Neuronal stem cell (in vitro differentiated cells): ENCODE data around the gene SRSF8.

Experiments used
- DNase-seq: peaks from one replicate; pipeline ENCODE4 v3.0.0-alpha.2; 2013; ENCODE audit warnings: low spot score
- H2AFZ ChIP-seq: one replicate; pipeline ENCODE4 v1.6.1; 2013; ENCODE audit warnings: mild to moderate bottlenecking, low read length, inconsistent platforms
- H2AK5ac ChIP-seq: 2 replicates; pipeline ENCODE4 v1.6.1; 2013; ENCODE audit warnings: low read depth, mild to moderate bottlenecking, inconsistent platforms, low read length, moderate library complexity, mixed read lengths
- H2BK120ac ChIP-seq: 2 replicates; pipeline ENCODE4 v1.6.1; 2013; ENCODE audit warnings: low read depth, mild to moderate bottlenecking, inconsistent platforms, low read length, moderate library complexity, mixed read lengths
- H2BK12ac ChIP-seq: one replicate; pipeline ENCODE4 v1.6.1; 2013; ENCODE audit warnings: low read length, inconsistent platforms
- H2BK15ac ChIP-seq: 2 replicates; pipeline ENCODE4 v1.6.1; 2013; ENCODE audit warnings: mild to moderate bottlenecking, low read length, inconsistent platforms, mixed read lengths
- H2BK5ac ChIP-seq: one replicate; pipeline ENCODE4 v1.6.1; 2013; ENCODE audit warnings: inconsistent platforms, mild to moderate bottlenecking, low read length, moderate library complexity
- H3K14ac ChIP-seq: one replicate; pipeline ENCODE4 v1.6.1; 2013; ENCODE audit warnings: low read length, inconsistent platforms
- H3K18ac ChIP-seq: 2 replicates; pipeline ENCODE4 v1.6.1; 2013; ENCODE audit warnings: low read length, inconsistent platforms
- H3K23ac ChIP-seq: 2 replicates; pipeline ENCODE4 v1.6.1; 2013; ENCODE audit warnings: low read depth, mild to moderate bottlenecking, mixed read lengths, low read length, inconsistent platforms; ENCODE audit not compliant: poor library complexity
- H3K27ac ChIP-seq: replicated peaks from 3 replicates; pipeline ENCODE4 v1.5.1; 2013; ENCODE audit warnings: low read length, inconsistent platforms
- H3K27me3 ChIP-seq, 3 experiments: 2 replicates each; pipeline ENCODE4 v1.6.1; 2013; ENCODE audit warnings: low read length in 3 of 3, mild to moderate bottlenecking in 2 of 3, inconsistent platforms in 1 of 3, low read depth in 1 of 3, mixed read lengths in 1 of 3, moderate library complexity in 1 of 3; ENCODE audit not compliant: control insufficient read depth in 3 of 3, insufficient read depth in 3 of 3
- H3K36me3 ChIP-seq, 2 donors: replicated peaks in 1 of 2; 2 replicates each; pipeline ENCODE4 v1.6.1; 2013; ENCODE audit warnings: low read length in 2 of 2; ENCODE audit not compliant: control insufficient read depth in 2 of 2, insufficient read depth in 2 of 2
- H3K4ac ChIP-seq: 2 replicates; pipeline ENCODE4 v1.6.1; 2013; ENCODE audit warnings: inconsistent platforms, mild to moderate bottlenecking, low read length, moderate library complexity
- H3K4me1 ChIP-seq, 2 donors: 1 replicate in 1 of 2; 2 replicates in 1 of 2; pipeline ENCODE4 v1.6.1; 2013; ENCODE audit warnings: low read length in 2 of 2, low read depth in 1 of 2; ENCODE audit not compliant: control insufficient read depth in 2 of 2, insufficient read depth in 1 of 2
- H3K4me2 ChIP-seq: one replicate; pipeline ENCODE4 v1.6.1; 2013; ENCODE audit warnings: mild to moderate bottlenecking, low read length, inconsistent platforms; ENCODE audit not compliant: insufficient read depth, poor library complexity, severe bottlenecking
- H3K4me3 ChIP-seq, 2 donors: 2 replicates each; pipeline ENCODE4 v1.5.1; 2013; ENCODE audit warnings: low read length in 2 of 2, mild to moderate bottlenecking in 2 of 2, inconsistent platforms in 1 of 2, moderate library complexity in 1 of 2
- H3K79me1 ChIP-seq: one replicate; pipeline ENCODE4 v1.6.1; 2013; ENCODE audit warnings: low read depth, mild to moderate bottlenecking, inconsistent platforms, low read length, moderate library complexity
- H3K9ac ChIP-seq: one replicate; pipeline ENCODE4 v1.6.1; 2013; ENCODE audit warnings: mild to moderate bottlenecking, low read depth, low read length, inconsistent platforms; ENCODE audit not compliant: poor library complexity
- H3K9me3 ChIP-seq, 2 donors: replicated peaks in 1 of 2; 2 replicates each; pipeline versions ENCODE3 to v1.6.1; 2013; ENCODE audit warnings: low read length in 2 of 2, mild to moderate bottlenecking in 2 of 2, inconsistent platforms in 1 of 2, low read depth in 1 of 2, mixed read lengths in 1 of 2, moderate library complexity in 1 of 2; ENCODE audit not compliant: control insufficient read depth in 2 of 2, insufficient read depth in 1 of 2
- H4K8ac ChIP-seq: one replicate; pipeline ENCODE4 v1.6.1; 2013; ENCODE audit warnings: low read depth, mild to moderate bottlenecking, inconsistent platforms, low read length, moderate library complexity
- H4K91ac ChIP-seq: one replicate; pipeline ENCODE4 v1.6.1; 2013; ENCODE audit warnings: low read length, low read depth, mild to moderate bottlenecking, inconsistent platforms; ENCODE audit not compliant: poor library complexity
- WGBS, 2 donors: extraction: QIAGEN DNeasy Blood & Tissue Kit; methylation state at CpG; one replicate each; pipeline ENCODE4 v1.1.7; 2013; ENCODE audit warnings: missing lambda C conversion rate in 2 of 2, mixed read lengths in 1 of 2; ENCODE audit not compliant: insufficient read length in 2 of 2, insufficient replicate concordance in 1 of 2; ENCODE audit errors: extremely low coverage in 2 of 2; 5-methylcytosine and 5-hydroxymethylcytosine counted together

SRSF8 gene

GRCh38 chr11:95057959-95058358 lies 8.8 kb upstream of the SRSF8 start:
- no peak overlapping the region for H2BK12ac ChIP-seq
- H3K9me3 ChIP-seq, result peaks cover 0 to 2% of the 10 kb centered on the region in 2 donors
- H2BK5ac ChIP-seq, result no peak overlapping the region
- H3K18ac ChIP-seq, result no peak overlapping the region
- no peak overlapping the region for H3K9ac ChIP-seq
- H3K4me2 ChIP-seq, result no peak overlapping the region
- no peak overlapping the region for H3K4me3 ChIP-seq
- no peak overlapping the region for H2AFZ ChIP-seq
- H3K14ac ChIP-seq, result no peak overlapping the region
- peaks cover 0 to 14% (median 3%) of the 10 kb centered on the region in 3 experiments for H3K27me3 ChIP-seq
- no peaks in the 10 kb centered on the region for H3K79me1 ChIP-seq
- no peak overlapping the region for H2AK5ac ChIP-seq
- no peak overlapping the region for H4K8ac ChIP-seq
- H4K91ac ChIP-seq, result no peak overlapping the region
- WGBS, 2 donors, result no CpG with 5 or more reads among the region's 8 CpGs
- no peak overlapping the region for H3K23ac ChIP-seq
- no peak overlapping the region for H2BK120ac ChIP-seq
- H3K36me3 ChIP-seq, result no peaks in the 10 kb centered on the region
- no peak for DNase-seq
- no peak overlapping the region for H3K4ac ChIP-seq
- no peaks in the 10 kb centered on the region for H3K4me1 ChIP-seq
- H3K27ac ChIP-seq, result no peak overlapping the region
- H2BK15ac ChIP-seq, result no peak overlapping the region

- Histone ChIP-seq H3K18ac (no peak overlapping the region), H3K9ac (no peak overlapping the region), H3K23ac (no peak overlapping the region), H2BK120ac (no peak overlapping the region), H2BK15ac (no peak overlapping the region), H3K79me1 (no peaks in the 10 kb centered on the region), H3K9me3 (peaks cover 0 to 2% of the 10 kb centered on the region in 2 donors), H3K14ac (no peak overlapping the region), H3K4ac (no peak overlapping the region), H3K4me2 (no peak overlapping the region), H3K4me1 (no peaks in the 10 kb centered on the region), H4K8ac (no peak overlapping the region), H3K27me3 (peaks cover 0 to 9% (median 3%) of the 10 kb centered on the region in 3 experiments), H2BK5ac (no peak overlapping the region), H3K27ac (no peak overlapping the region), H3K4me3 (no peak overlapping the region), H2AFZ (no peak overlapping the region), H4K91ac (no peak overlapping the region), H3K36me3 (no peaks in the 10 kb centered on the region), H2BK12ac (no peak overlapping the region), H2AK5ac (no peak overlapping the region)
- DNase-seq, result no peak
- WGBS, 2 donors, result no CpG with 5 or more reads among the region's 1 CpG
Measured at GRCh38 chr11:95058621-95059020, 8.1 kb upstream of the SRSF8 start.

- no peak overlapping the region for H3K27ac ChIP-seq
- H3K9ac ChIP-seq, result no peak overlapping the region
- H3K4ac ChIP-seq, result no peak overlapping the region
- no peak overlapping the region for H2BK12ac ChIP-seq
- no peak overlapping the region for H2BK15ac ChIP-seq
- H3K14ac ChIP-seq, result no peak overlapping the region
- no peak overlapping the region for H3K23ac ChIP-seq
- H2BK5ac ChIP-seq, result no peak overlapping the region
- no peaks in the 10 kb centered on the region for H3K4me1 ChIP-seq
- no peak overlapping the region for H3K18ac ChIP-seq
- WGBS, 2 donors, result no CpG with 5 or more reads among the region's 6 CpGs
- H3K4me3 ChIP-seq, result no peak overlapping the region
- H2BK120ac ChIP-seq, result no peak overlapping the region
- no peak overlapping the region for H2AK5ac ChIP-seq
- H2AFZ ChIP-seq, result no peak overlapping the region
- peaks cover 0 to 9% (median 3%) of the 10 kb centered on the region in 3 experiments for H3K27me3 ChIP-seq
- H3K36me3 ChIP-seq, result no peaks in the 10 kb centered on the region
- no peaks in the 10 kb centered on the region for H3K79me1 ChIP-seq
- H4K91ac ChIP-seq, result no peak overlapping the region
- DNase-seq, result no peak
- H3K4me2 ChIP-seq, result no peak overlapping the region
- H3K9me3 ChIP-seq, result peaks cover 0 to 2% of the 10 kb centered on the region in 2 donors
- H4K8ac ChIP-seq, result no peak overlapping the region
Measured at GRCh38 chr11:95059046-95059445, 7.7 kb upstream of the SRSF8 start.

- H4K91ac ChIP-seq, result no peak overlapping the region
- H3K4me1 ChIP-seq, result peaks cover 0 to 7% of the 10 kb centered on the region in 2 donors
- no peak overlapping the region for H3K4ac ChIP-seq
- H2AFZ ChIP-seq, result no peak overlapping the region
- peaks cover 0 to 1% of the 10 kb centered on the region in 2 donors for H3K36me3 ChIP-seq
- H2AK5ac ChIP-seq, result no peak overlapping the region
- H2BK12ac ChIP-seq, result no peak overlapping the region
- H3K9me3 ChIP-seq, result no peaks in the 10 kb centered on the region
- no peak overlapping the region for H3K9ac ChIP-seq
- H3K79me1 ChIP-seq, result no peaks in the 10 kb centered on the region
- H2BK15ac ChIP-seq, result no peak overlapping the region
- H3K4me3 ChIP-seq, result no peak overlapping the region
- no peak for DNase-seq
- H3K23ac ChIP-seq, result no peak overlapping the region
- peaks cover 0 to 3% (median 0%) of the 10 kb centered on the region in 3 experiments for H3K27me3 ChIP-seq
- H2BK120ac ChIP-seq, result no peak overlapping the region
- H3K18ac ChIP-seq, result no peak overlapping the region
- H3K14ac ChIP-seq, result no peak overlapping the region
- H3K27ac ChIP-seq, result no peak overlapping the region
- H2BK5ac ChIP-seq, result no peak overlapping the region
- no peak overlapping the region for H4K8ac ChIP-seq
- whole genome bisulfite sequencing, 2 donors, result no CpG with 5 or more reads among the region's 1 CpG
- no peak overlapping the region for H3K4me2 ChIP-seq
Measured at GRCh38 chr11:95065336-95065735, 1.4 kb upstream of the SRSF8 start.
